OCI-LY1 (cell line): ENCODE data around the gene BTNL9.

Experiments
- CTCF ChIP-seq: fragments of 200-600 bp; sonication (generic), shearing (Covaris generic); IDR thresholded peaks from 2 replicates; pipeline ENCODE4 v1.5.1; 2017; ENCODE audit warnings: mild to moderate bottlenecking, antibody characterized with exemption, low read length, moderate library complexity, mixed read lengths
- EZH2 ChIP-seq: fragments of 200-600 bp; sonication (generic), shearing (Covaris generic); IDR thresholded peaks from 2 replicates; pipeline ENCODE4 v1.8.0; 2017; ENCODE audit warnings: borderline replicate concordance, mixed run types, mild to moderate bottlenecking, antibody characterized with exemption, low read length, moderate library complexity, mixed read lengths

- TF ChIP-seq CTCF (no peak), EZH2 (no peak)
These were observed 41.9 kb downstream of the BTNL9 start for GRCh38 chr5:181081989-181082388.
